Upper lobe of left lung (tissue), 6 donors: ENCODE results near the gene AKT1. TPM values are rescaled to one million over a fixed set of nuclear protein-coding genes. Genes with fewer than 3 reads are reported as not detected.
A peak's percentile ranks its signal among the peaks of the same experiment; 100 is the strongest.

Experiments used
- ATAC-seq, 2 donors: fragments of 200-7000 bp; cut with Tn5 transposase; one replicate each; pipeline ENCODE4 v1.9.1; 2022; ENCODE audit warnings: mild to moderate bottlenecking in 2 of 2, moderate library complexity in 2 of 2; ENCODE audit not compliant: low FRiP score in 2 of 2
- DNase-seq, 2 donors: peaks; one replicate each; pipeline ENCODE4 v3.0.0-alpha.2; 2019 to 2020
- H3K27ac ChIP-seq, 4 donors: fragments of 200-600 bp; sonication (generic); one replicate each; pipeline ENCODE4 v1.5.1; 2016 to 2019
- H3K27me3 ChIP-seq, 4 donors: fragments of 200-600 bp; sonication (generic); one replicate each; pipeline ENCODE4 v1.5.1; 2017 to 2019
- H3K36me3 ChIP-seq, 4 donors: fragments of 200-600 bp; sonication (generic); one replicate each; pipeline ENCODE4 v1.5.1; 2016 to 2019
- H3K4me1 ChIP-seq, 4 donors: fragments of 200-600 bp; sonication (generic); one replicate each; pipeline ENCODE4 v1.5.1; 2018 to 2019
- H3K4me3 ChIP-seq, 4 donors: fragments of 200-600 bp; sonication (generic); one replicate each; pipeline ENCODE4 v1.5.1; 2017 to 2019; ENCODE audit warnings: mild to moderate bottlenecking in 2 of 4, moderate library complexity in 1 of 4
- H3K9me3 ChIP-seq, 4 donors: fragments of 200-600 bp; sonication (generic); one replicate each; pipeline ENCODE4 v1.5.1; 2018 to 2019
- EP300 ChIP-seq, 4 donors: sonication (generic); formaldehyde crosslinking; IDR thresholded peaks; one replicate each; pipeline ENCODE4 v1.5.1; 2017; ENCODE audit warnings: antibody characterized with exemption in 4 of 4, control low read depth in 2 of 4
- POLR2A ChIP-seq, 4 donors: fragments of 450-650 bp; IDR thresholded peaks; one replicate each; pipeline ENCODE4 v1.5.1; 2016 to 2017; ENCODE audit warnings: antibody characterized with exemption in 4 of 4, mild to moderate bottlenecking in 2 of 4
- POLR2AphosphoS5 ChIP-seq, 2 donors: sonication (generic); formaldehyde crosslinking; IDR thresholded peaks; one replicate each; pipeline ENCODE4 v1.5.1; 2017; ENCODE audit warnings: antibody characterized with exemption in 2 of 2
- WGBS, 2 donors: methylation state at CpG; one replicate each; pipeline ENCODE4 v1.1.5; 2017 to 2018; 5-methylcytosine and 5-hydroxymethylcytosine counted together
- total RNA-seq, 6 donors: library from RNA; depleted of rRNA in 4 of 6; stranded (reverse); fragments of >200 nt in 4 of 6; gene quantifications; one replicate each; pipeline versions ENCODE4 v1.1.0 to v1.2.1, GENCODE V29; 2016 to 2021
- TF ChIP-seq, protein P1 (sequence below), 6 experiments: fragments of 450-650 bp in 4 of 6; fragments of 200-600 bp in 2 of 6; sonication (generic) in 2 of 6; IDR thresholded peaks; one replicate each; pipeline ENCODE4 v1.5.1; 2016 to 2019; ENCODE audit warnings: antibody characterized with exemption in 6 of 6
- donor health status: DM: no; HTN: no; CAD: no; lungs with moderate emphysema.
- donor health status: DM: no; HTN: yes; CAD: no; lungs with severe emphysema.

The AKT1 gene
- total RNA-seq, 6 donors from 2014 or later = 122 to 283 (median 191) TPM

- H3K27ac ChIP-seq = peak overlapping the region in 3 of 4 donors; percentile 79 to 89 (median 82)
- DNase-seq (peak; percentile 82 to 86), ATAC-seq (peak in 1 of 2 donors; percentile 54)
- WGBS, 2 donors = 5 to 11% methylated on average over 7 to 15 of the region's 15 CpGs
- H3K4me3 ChIP-seq = peak overlapping the region; percentile 68 to 93 (median 89)
- TF ChIP-seq, protein P1, sequence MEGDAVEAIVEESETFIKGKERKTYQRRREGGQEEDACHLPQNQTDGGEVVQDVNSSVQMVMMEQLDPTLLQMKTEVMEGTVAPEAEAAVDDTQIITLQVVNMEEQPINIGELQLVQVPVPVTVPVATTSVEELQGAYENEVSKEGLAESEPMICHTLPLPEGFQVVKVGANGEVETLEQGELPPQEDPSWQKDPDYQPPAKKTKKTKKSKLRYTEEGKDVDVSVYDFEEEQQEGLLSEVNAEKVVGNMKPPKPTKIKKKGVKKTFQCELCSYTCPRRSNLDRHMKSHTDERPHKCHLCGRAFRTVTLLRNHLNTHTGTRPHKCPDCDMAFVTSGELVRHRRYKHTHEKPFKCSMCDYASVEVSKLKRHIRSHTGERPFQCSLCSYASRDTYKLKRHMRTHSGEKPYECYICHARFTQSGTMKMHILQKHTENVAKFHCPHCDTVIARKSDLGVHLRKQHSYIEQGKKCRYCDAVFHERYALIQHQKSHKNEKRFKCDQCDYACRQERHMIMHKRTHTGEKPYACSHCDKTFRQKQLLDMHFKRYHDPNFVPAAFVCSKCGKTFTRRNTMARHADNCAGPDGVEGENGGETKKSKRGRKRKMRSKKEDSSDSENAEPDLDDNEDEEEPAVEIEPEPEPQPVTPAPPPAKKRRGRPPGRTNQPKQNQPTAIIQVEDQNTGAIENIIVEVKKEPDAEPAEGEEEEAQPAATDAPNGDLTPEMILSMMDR (IDR thresholded peaks at IDR 0.05) = no peak
- TF ChIP-seq POLR2A (IDR thresholded peaks at IDR 0.05) (peak in 1 of 4 donors; percentile 7), POLR2AphosphoS5 (IDR thresholded peaks at IDR 0.05) (peak in 1 of 2 donors; percentile 13)
- peaks cover 56 to 81% (median 70%) of the 10 kb centered on the region in 4 donors for H3K4me1 ChIP-seq
- H3K27me3 ChIP-seq = no peaks in the 10 kb centered on the region
- H3K36me3 ChIP-seq = peaks cover 0 to 33% (median 27%) of the 10 kb centered on the region in 4 donors
- H3K9me3 ChIP-seq = no peaks in the 10 kb centered on the region
These were observed 1.4 kb downstream of the AKT1 start for GRCh38 chr14:104794099-104794498.

DNA sequence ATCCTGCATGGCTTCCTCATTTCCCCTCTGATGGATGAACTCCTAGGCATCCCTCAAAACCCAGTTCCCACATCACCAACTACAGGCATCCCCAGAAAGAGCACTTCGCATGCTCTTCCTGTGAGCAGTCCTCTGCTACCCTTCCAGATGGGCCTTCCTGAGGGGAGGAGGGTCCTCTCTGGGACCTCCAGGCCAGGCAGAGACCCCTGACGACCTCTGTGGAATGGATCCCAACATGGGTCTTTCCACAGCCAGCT is 1.9 kb downstream of the AKT1 start:
- Histone ChIP-seq H3K27ac (peak overlapping the region in 2 of 4 donors; percentile 82 to 89), H3K36me3 (peaks cover 0 to 37% (median 30%) of the 10 kb centered on the region in 4 donors), H3K27me3 (no peaks in the 10 kb centered on the region), H3K9me3 (no peaks in the 10 kb centered on the region), H3K4me1 (peaks cover 56 to 85% (median 75%) of the 10 kb centered on the region in 4 donors), H3K4me3 (peak overlapping the region in 3 of 4 donors; percentile 89 to 93 (median 89))
- DNase-seq = no peak
- WGBS, 2 donors = 88 to 89% methylated on average over 1 to 2 of the region's 2 CpGs
- no peak for ATAC-seq
- no peak for TF ChIP-seq POLR2A (IDR thresholded peaks at IDR 0.05)
- TF ChIP-seq, protein P1 (IDR thresholded peaks at IDR 0.05) = no peak
- no peak for TF ChIP-seq EP300 (IDR thresholded peaks at IDR 0.05)
- TF ChIP-seq POLR2AphosphoS5 (IDR thresholded peaks at IDR 0.05) = no peak

GRCh38 chr14:104792945-104793702 is 2.4 kb downstream of the AKT1 start:
- Histone ChIP-seq H3K27ac (peak overlapping the region; percentile 42 to 89 (median 76)), H3K4me3 (peak overlapping the region in 1 of 4 donors; percentile 93), H3K36me3 (peaks cover 0 to 37% (median 31%) of the 10 kb centered on the region in 4 donors), H3K27me3 (no peaks in the 10 kb centered on the region), H3K9me3 (no peaks in the 10 kb centered on the region), H3K4me1 (peaks cover 52 to 87% (median 77%) of the 10 kb centered on the region in 4 donors)
- ATAC-seq = no peak
- DNase-seq = peak in 1 of 2 donors; percentile 55
- TF ChIP-seq, protein P1 (IDR thresholded peaks at IDR 0.05) = no peak
- TF ChIP-seq EP300 (IDR thresholded peaks at IDR 0.05) (no peak), POLR2A (IDR thresholded peaks at IDR 0.05) (no peak), POLR2AphosphoS5 (IDR thresholded peaks at IDR 0.05) (no peak)
- WGBS, 2 donors = 85 to 89% methylated on average over 4 to 16 of the region's 16 CpGs

GRCh38 chr14:104792101-104792884 is 3.3 kb downstream of the AKT1 start:
- Histone ChIP-seq H3K4me3 (no peak overlapping the region), H3K9me3 (no peaks in the 10 kb centered on the region), H3K4me1 (peaks cover 52 to 87% (median 77%) of the 10 kb centered on the region in 4 donors), H3K27ac (peak overlapping the region; percentile 42 to 81 (median 70)), H3K36me3 (peaks cover 0 to 42% (median 32%) of the 10 kb centered on the region in 4 donors), H3K27me3 (no peaks in the 10 kb centered on the region)
- TF ChIP-seq, protein P1 (IDR thresholded peaks at IDR 0.05) = peak in 1 of 6 experiments; percentile 7
- no peak for TF ChIP-seq EP300 (IDR thresholded peaks at IDR 0.05)
- peak in 1 of 2 donors; percentile 81 for ATAC-seq
- peak; percentile 88 to 91 for DNase-seq
- 65 to 88% methylated on average over 6 to 20 of the region's 25 CpGs for WGBS, 2 donors
